HepG2 (cell line): ENCODE data around the gene SLU7. TPM values are rescaled to one million over a fixed set of nuclear protein-coding genes. Genes with fewer than 3 reads are reported as not detected.

Source experiments
- ATAC-seq: fragments of 200-7000 bp; cut with Tn5 transposase; 3 replicates; pipeline ENCODE4 v1.9.1; 2020; ENCODE audit warnings: mild to moderate bottlenecking, moderate library complexity
- BruUV-seq: library from RNA; stranded (reverse); fragments of 400-500 nt; replicated peaks from 2 replicates; lab custom pipeline; 2021; lab: Mats Ljungman, UMichigan
- CTCF ChIA-PET: fragments of 300-600 bp; formaldehyde crosslinking; extraction: SDS; loops from one replicate; lab custom pipeline; 2021; ENCODE audit warnings: low total read pairs, inconsistent platforms, low intra/inter-chr PET ratio; lab: Yijun Ruan, JAX
- POLR2A ChIA-PET: fragments of 350-600 bp; sonication (Branson Sonifier 250); formaldehyde crosslinking; loops from one replicate; lab custom pipeline; 2020; ENCODE audit warnings: antibody characterized with exemption, inconsistent platforms; lab: Yijun Ruan, JAX
- DNase-seq: peaks from one replicate; pipeline ENCODE4 v3.0.0-alpha.2; 2015; ENCODE audit warnings: low spot score
- FAIRE-seq: peaks from 3 replicates; lab custom pipeline; 2011; peaks lifted over from hg19 to GRCh38; lab: Jason Lieb, UNC
- H2AFZ ChIP-seq: one replicate; pipeline ENCODE4 v1.6.1; 2011; ENCODE audit warnings: low read length, inconsistent platforms
- H3K27ac ChIP-seq: fragments of 300-600 bp; 3 replicates; pipeline ENCODE4 v1.8.0; 2011; ENCODE audit warnings: mixed run types, mild to moderate bottlenecking, mixed read lengths, low read length, inconsistent platforms; ENCODE audit not compliant: insufficient read depth; ENCODE audit errors: extremely low read length
- H3K27me3 ChIP-seq, 2 experiments: fragments of 200-600 bp in 1 of 2; 2 replicates in 1 of 2; 3 replicates in 1 of 2; pipeline versions ENCODE4 v1.6.0 to v1.8.0; 2011; ENCODE audit warnings: low read length in 2 of 2, mild to moderate bottlenecking in 2 of 2, moderate library complexity in 2 of 2, inconsistent platforms in 1 of 2; ENCODE audit not compliant: insufficient read depth in 2 of 2, control insufficient read depth in 1 of 2
- H3K36me3 ChIP-seq, 2 experiments: fragments of 200-600 bp in 1 of 2; replicated peaks in 1 of 2; 2 replicates in 1 of 2; 3 replicates in 1 of 2; pipeline versions ENCODE4 v1.5.1 to v1.8.0; 2011; ENCODE audit warnings: low read length in 2 of 2, inconsistent platforms in 1 of 2; ENCODE audit not compliant: insufficient read depth in 2 of 2, control insufficient read depth in 1 of 2
- H3K4me1 ChIP-seq: 2 replicates; pipeline ENCODE4 v1.5.1; 2012; ENCODE audit warnings: low read length, inconsistent platforms; ENCODE audit not compliant: insufficient read depth
- H3K4me2 ChIP-seq: 2 replicates; pipeline ENCODE4 v1.6.0; 2011; ENCODE audit warnings: low read depth, low read length, inconsistent platforms
- H3K4me3 ChIP-seq, 3 experiments: fragments of 200-600 bp in 1 of 3; sonication (generic), shearing (Covaris generic) in 1 of 3; replicated peaks in 1 of 3; 2 replicates each; pipeline ENCODE4 v1.5.1; 2011 to 2016; ENCODE audit warnings: low read length in 3 of 3, inconsistent platforms in 2 of 3, low read depth in 2 of 3, mild to moderate bottlenecking in 2 of 3, control low read depth in 1 of 3, mixed read lengths in 1 of 3; ENCODE audit not compliant: insufficient read depth in 1 of 3
- H3K79me2 ChIP-seq: one replicate; pipeline ENCODE4 v1.6.1; 2011; ENCODE audit warnings: low read length, inconsistent platforms; ENCODE audit not compliant: insufficient read depth
- H3K9ac ChIP-seq: 2 replicates; pipeline ENCODE4 v1.6.0; 2011; ENCODE audit warnings: mild to moderate bottlenecking, low read depth, low read length, inconsistent platforms; ENCODE audit not compliant: insufficient read depth
- H3K9me3 ChIP-seq: 2 replicates; pipeline ENCODE4 v1.5.1; 2012; ENCODE audit warnings: mild to moderate bottlenecking, low read length
- H4K20me1 ChIP-seq: 2 replicates; pipeline ENCODE4 v1.6.0; 2011; ENCODE audit warnings: inconsistent platforms, mild to moderate bottlenecking, low read length, moderate library complexity; ENCODE audit not compliant: insufficient read depth
- CBFB ChIP-seq: sonication (generic); formaldehyde crosslinking; IDR thresholded peaks from 2 replicates; pipeline ENCODE4 v1.4.0; 2020; ENCODE audit warnings: missing genetic modification reagents
- FOXO1 ChIP-seq: sonication (generic); formaldehyde crosslinking; IDR thresholded peaks from 2 replicates; pipeline ENCODE4 v1.4.0; 2020; ENCODE audit warnings: missing genetic modification reagents
- GABPB1 ChIP-seq: IDR thresholded peaks from 2 replicates; pipeline ENCODE4 v1.6.1; 2016; ENCODE audit warnings: mild to moderate bottlenecking, missing genetic modification reagents, moderate library complexity, missing compliant biosample characterization
- NFRKB ChIP-seq: fragments of 450-650 bp; IDR thresholded peaks from 2 replicates; pipeline ENCODE4 v1.6.1; 2017
- PRMT3 ChIP-seq: sonication (generic); formaldehyde crosslinking; IDR thresholded peaks from 2 replicates; pipeline ENCODE4 v1.8.1; 2022; ENCODE audit warnings: low read depth, mild to moderate bottlenecking, moderate library complexity, missing genetic modification reagents, borderline replicate concordance
- RFX5 ChIP-seq: IDR thresholded peaks from 2 replicates; pipeline ENCODE4 v1.6.1; 2011; ENCODE audit warnings: low read depth, low read length, improper control_type of control experiment
- RXRB ChIP-seq: IDR thresholded peaks from 2 replicates; pipeline ENCODE4 v1.6.1; 2016; ENCODE audit warnings: borderline replicate concordance, missing genetic modification reagents, missing compliant biosample characterization
- SCMH1 ChIP-seq: sonication (generic); formaldehyde crosslinking; IDR thresholded peaks from 2 replicates; pipeline ENCODE4 v1.9.0; 2021; ENCODE audit warnings: missing genetic modification reagents, mild to moderate bottlenecking, borderline replicate concordance
- ZBTB26 ChIP-seq: IDR thresholded peaks from 2 replicates; pipeline ENCODE4 v1.6.1; 2016; ENCODE audit warnings: missing compliant biosample characterization, missing genetic modification reagents, borderline replicate concordance
- ZNF674 ChIP-seq: sonication (generic); formaldehyde crosslinking; IDR thresholded peaks from 2 replicates; pipeline ENCODE4 v1.5.0; 2020; ENCODE audit warnings: low read depth, mild to moderate bottlenecking, missing genetic modification reagents
- in situ Hi-C: cut with HindIII; loops from 2 replicates; pipeline ENCODE4 v1.10.0; 2017; ENCODE audit warnings: low pct_unique_long_range_greater_than_20kb; ENCODE audit not compliant: extremely low pct_ligation_motif_present
- intact Hi-C: fragments of 100-400 bp; cut with micrococcal nuclease; formaldehyde crosslinking; loops from one replicate; pipeline ENCODE4 v1.10.0; 2022; ENCODE audit not compliant: unreplicated experiment
- polyA plus RNA-seq, 8 experiments: library from polyadenylated mRNA; depleted of rRNA in 3 of 8; stranded (reverse) in 7 of 8; unstranded in 1 of 8; fragments of >200 nt; fragmentation: Illumina TruSeq in 4 of 8; extraction: Trizol in 4 of 8; gene quantifications; 2 replicates each; pipeline versions ENCODE4 v1.2.1 to v1.2.3, GENCODE V29; 2011 to 2016; ENCODE audit warnings: low read depth in 4 of 8, missing spikeins in 1 of 8, mixed read lengths in 1 of 8; ENCODE audit not compliant: insufficient read depth in 1 of 8
- total RNA-seq, 5 experiments: library from RNA; depleted of rRNA; stranded (reverse); fragments of >200 nt; fragmentation: Illumina TruSeq; extraction: Trizol; gene quantifications; 2 replicates each; pipeline ENCODE4 v1.2.3, GENCODE V29; 2016; ENCODE audit warnings: low read depth in 1 of 5
- TF ChIP-seq, protein P1 (sequence below): sonication (generic); formaldehyde crosslinking; IDR thresholded peaks from 2 replicates; pipeline ENCODE4 v1.4.0; 2020; ENCODE audit warnings: missing genetic modification reagents

Gene SLU7
- total and polyA plus RNA-seq, 2 of the 13 experiments (the other 11 are each of a cell fraction or from before 2014, with no cell fraction given), result 24.0 to 39.2 TPM

DNA sequence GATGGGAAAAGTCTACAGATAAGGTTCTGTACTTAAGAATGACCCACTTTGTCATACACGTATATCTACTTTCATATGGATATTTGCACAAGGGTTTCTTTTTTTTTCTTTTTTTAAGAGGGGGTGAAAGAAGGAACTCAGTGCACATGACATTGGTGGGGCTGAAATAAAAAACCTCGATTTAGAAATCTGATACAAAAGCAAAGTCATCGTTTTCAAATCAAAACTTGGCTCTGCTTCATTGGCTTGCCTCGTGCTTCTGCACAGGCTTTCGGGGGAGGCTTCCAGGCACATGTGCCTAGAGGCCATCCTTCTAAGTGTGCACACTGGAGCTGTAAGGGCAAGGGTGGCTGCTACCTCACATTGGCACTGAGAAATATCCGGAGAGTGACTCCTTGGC is 33.9 kb upstream of the SLU7 start (continued):
- TF ChIP-seq SCMH1 (CRISPR knock-in tag), result no peak
- TF ChIP-seq, all 625 proteins: peak for 0

GRCh38 chr5:160452036-160452435 is 33.2 kb upstream of the SLU7 start:
- Histone ChIP-seq H3K4me3 (no peak overlapping the region), H3K9ac (no peak overlapping the region), H3K36me3 (no peaks in the 10 kb centered on the region), H3K4me1 (peaks cover 11% of the 10 kb centered on the region), H3K9me3 (no peaks in the 10 kb centered on the region), H3K79me2 (no peaks in the 10 kb centered on the region), H4K20me1 (no peaks in the 10 kb centered on the region), H3K27ac (no peak overlapping the region), H2AFZ (no peak overlapping the region), H3K4me2 (no peak overlapping the region), H3K27me3 (peaks cover 0 to 8% of the 10 kb centered on the region in 2 experiments; a peak in 3 of 5 replicates)
- no peak for DNase-seq
- no peak for FAIRE-seq
- in situ Hi-C loops, result no loop called here
- no peak for ATAC-seq
- intact Hi-C loops, result no loop called here
- CTCF ChIA-PET, result no interaction called here
- TF ChIP-seq NFRKB (no peak), PRMT3 (CRISPR knock-in tag) (no peak), CBFB (CRISPR knock-in tag) (no peak), ZNF674 (no peak), GABPB1 (CRISPR knock-in tag) (no peak), RXRB (CRISPR knock-in tag) (no peak), RFX5 (no peak), ZBTB26 (CRISPR knock-in tag) (no peak), FOXO1 (no peak)
- TF ChIP-seq, protein P1, sequence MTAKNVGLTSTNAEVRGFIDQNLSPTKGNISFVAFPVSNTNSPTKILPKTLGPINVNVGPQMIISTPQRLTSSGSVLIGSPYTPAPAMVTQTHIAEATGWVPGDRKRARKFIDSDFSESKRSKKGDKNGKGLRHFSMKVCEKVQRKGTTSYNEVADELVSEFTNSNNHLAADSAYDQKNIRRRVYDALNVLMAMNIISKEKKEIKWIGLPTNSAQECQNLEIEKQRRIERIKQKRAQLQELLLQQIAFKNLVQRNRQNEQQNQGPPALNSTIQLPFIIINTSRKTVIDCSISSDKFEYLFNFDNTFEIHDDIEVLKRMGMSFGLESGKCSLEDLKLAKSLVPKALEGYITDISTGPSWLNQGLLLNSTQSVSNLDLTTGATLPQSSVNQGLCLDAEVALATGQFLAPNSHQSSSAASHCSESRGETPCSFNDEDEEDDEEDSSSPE (CRISPR knock-in tag), result no peak
- POLR2A ChIA-PET, result no interaction called here
- BruUV-seq, result no TSS peak
